ENCODE results near the gene PHACTR1. TPM values are rescaled to one million over a fixed set of nuclear protein-coding genes. Genes with fewer than 3 reads are reported as not detected.
"Not testable (repeated sequence)": the region's sequence is repeated elsewhere in the genome, so short reads cannot be mapped to it uniquely, and the experiment has no call there.

The PHACTR1 gene
- total and polyA plus RNA-seq, 2 of the 4 experiments (the other 2 are of a cell fraction): not detected

DNA sequence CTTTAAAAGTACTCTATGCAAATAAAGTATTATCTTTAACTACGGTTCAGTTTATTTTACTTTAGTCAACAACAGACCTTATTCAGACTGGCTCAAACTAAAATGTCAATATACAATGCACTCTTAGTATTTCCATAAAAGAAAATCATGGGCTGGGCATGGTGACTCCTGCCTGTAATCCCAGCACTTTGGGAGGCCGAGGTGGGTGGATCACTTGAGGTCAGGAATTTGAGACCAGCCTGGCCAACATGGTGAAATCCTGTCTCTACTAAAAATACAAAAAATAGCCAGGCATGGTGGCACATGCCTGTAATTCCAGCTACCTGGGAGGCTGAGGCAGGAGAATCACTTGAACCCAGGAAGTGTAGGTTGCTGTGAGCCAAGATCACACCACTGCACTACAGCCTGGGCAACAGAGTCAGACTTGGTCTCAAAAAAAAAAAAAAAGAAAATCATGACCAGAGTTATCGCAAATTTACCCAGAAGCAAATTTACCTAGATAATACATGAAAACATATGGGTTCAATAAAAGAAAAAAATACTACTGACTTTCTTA lies 609.5 kb downstream of the PHACTR1 start:
- H3K18ac ChIP-seq (ENCODE audit: low read depth, low read length); H3K14ac ChIP-seq (replicated peaks; ENCODE audit: low read depth, low read length); H2BK120ac ChIP-seq (ENCODE audit: low read depth, low read length); H3K27ac ChIP-seq (ENCODE audit: insufficient read depth, low read length); in situ Hi-C loops (cut with MboI; ENCODE audit: low sequenced_read_pairs); H3K9ac ChIP-seq (ENCODE audit: low read depth, low read length); H2AFZ ChIP-seq (replicated peaks; ENCODE audit: low read length, poor library complexity); H2BK5ac ChIP-seq (ENCODE audit: low read depth, low read length, poor library complexity, severe bottlenecking); ATAC-seq (ENCODE audit: low read depth); H3K4ac ChIP-seq (ENCODE audit: low read depth, low read length); H3K9me3 ChIP-seq (ENCODE audit: control insufficient read depth, insufficient read depth, low read length); CTCF ChIA-PET; H3K4me1 ChIP-seq (ENCODE audit: control insufficient read depth, insufficient read depth, low read length); POLR2A ChIA-PET (ENCODE audit: unreplicated experiment); H3K4me2 ChIP-seq (ENCODE audit: low read depth, low read length); dilution Hi-C loops (cut with HindIII; ENCODE audit: low sequenced_read_pairs, unreplicated experiment); H3K23ac ChIP-seq (ENCODE audit: low read depth, low read length); H3K4me3 ChIP-seq (ENCODE audit: insufficient read depth, low read depth, low read length); H3K9me1 ChIP-seq (ENCODE audit: insufficient read depth, low read length); H4K8ac ChIP-seq (ENCODE audit: low read depth in 2 of 2, low read length in 2 of 2); H4K91ac ChIP-seq (ENCODE audit: insufficient read depth, low read depth, low read length); DNase-seq; H3K27me3 ChIP-seq (ENCODE audit: control insufficient read depth, insufficient read depth, low read length); H2AK9ac ChIP-seq (replicated peaks; ENCODE audit: low read depth, low read length, poor library complexity); H3K56ac ChIP-seq (ENCODE audit: extremely low read depth, insufficient read depth, low read length); H4K20me1 ChIP-seq (ENCODE audit: insufficient read depth, low read length); H2BK15ac ChIP-seq (ENCODE audit: low read depth, low read length); H2AK5ac ChIP-seq (ENCODE audit: low read depth, low read length); H4K5ac ChIP-seq (ENCODE audit: low read depth, low read length); H2BK20ac ChIP-seq (ENCODE audit: low read depth, low read length); BruUV-seq (replicated peaks): not testable (repeated sequence)
- peaks cover 11% of the 10 kb centered on the region for H3K36me3 ChIP-seq (ENCODE audit: control insufficient read depth, insufficient read depth, low read length)
- no CpG with 5 or more reads among the region's 3 CpGs for WGBS, 2 experiments (ENCODE audit: extremely low coverage in 2 of 2, insufficient read length in 1 of 2)
- H3K79me1 ChIP-seq (ENCODE audit: low read depth in 1 of 2, low read length in 2 of 2): peaks cover 4 to 15% of the 10 kb centered on the region in 2 experiments
- intact Hi-C loops (cut with micrococcal nuclease): loop anchor here (2.0 kb wide), 1 partner anchor 15 kb away; no protein-coding TSS in a partner anchor
